Stimulated activated CD8-positive, alpha-beta memory T cell treated with anti-CD3 and anti-CD28 coated beads, Interleukin-4, amount 100 ng/mL, for 1 hour (primary cell): ENCODE results near the gene SAMD5.

ENCODE experiments used
- DNase-seq, 2 donors: peaks; one replicate each; pipeline ENCODE4 v3.0.0-alpha.2; 2020; ENCODE audit warnings: low read depth in 2 of 2, low spot score in 1 of 2

The SAMD5 gene

DNA sequence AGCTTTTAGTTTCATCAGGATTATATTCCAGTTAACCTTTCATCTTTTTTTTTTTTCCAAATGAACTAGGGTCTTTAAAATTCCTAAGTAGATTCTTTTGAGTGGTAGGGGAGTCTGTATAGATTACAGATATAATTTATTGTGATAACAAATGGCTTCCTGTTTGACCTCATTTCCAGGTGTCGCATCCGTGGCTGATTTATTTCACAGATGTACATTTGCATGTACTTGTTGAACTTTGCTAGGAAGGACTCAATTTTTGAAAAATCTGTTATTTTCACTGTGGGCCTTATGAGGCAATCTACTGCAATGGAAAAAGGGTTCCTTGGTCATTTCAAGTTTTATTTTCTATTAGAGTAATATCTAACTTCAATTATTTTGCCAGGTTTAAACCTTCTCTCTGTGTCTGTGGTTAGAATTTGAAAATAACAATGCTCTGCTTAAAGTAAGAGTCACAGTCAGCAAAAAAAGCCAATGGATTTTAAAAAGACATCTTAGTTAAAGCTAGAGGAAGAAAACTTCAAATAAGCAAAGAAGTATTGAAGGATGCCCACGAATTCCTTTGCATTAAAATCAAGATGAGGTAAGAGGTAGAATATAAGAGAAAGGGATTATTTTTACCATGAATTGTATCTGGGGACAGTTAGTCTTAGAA is 57.9 kb downstream of the SAMD5 start:
- DNase-seq = no peak

DNA sequence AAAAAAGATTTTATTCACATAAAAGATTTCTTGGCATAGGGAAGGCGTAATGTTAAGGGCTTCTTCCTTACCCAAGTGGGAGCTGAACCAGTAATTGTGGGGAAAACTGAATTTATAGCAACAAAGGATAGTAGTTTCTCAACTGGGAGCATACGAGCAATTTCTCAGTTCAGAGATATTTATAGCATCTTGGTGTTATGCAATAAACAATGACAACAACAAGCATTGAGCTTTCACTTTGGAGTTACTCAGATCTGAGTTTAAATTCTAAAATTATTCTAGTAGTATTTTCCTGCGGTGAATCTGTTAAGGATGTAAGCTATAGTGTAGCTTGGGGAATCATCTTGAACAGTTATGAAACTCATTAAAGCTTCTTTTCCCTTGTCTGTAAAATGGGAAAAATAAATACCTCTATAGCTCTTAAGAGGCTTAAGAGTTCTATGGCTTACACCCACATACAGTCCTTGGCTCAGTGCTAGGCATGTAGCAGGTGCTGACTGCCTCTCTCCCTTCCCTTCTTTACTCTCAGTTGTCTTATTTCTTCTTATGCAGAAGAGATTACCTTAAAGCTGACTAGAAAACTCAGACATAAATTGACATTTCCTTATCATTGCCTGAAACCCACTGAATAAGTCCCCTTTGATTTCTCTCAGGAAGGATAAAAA is 58.8 kb downstream of the SAMD5 start:
- no peak for DNase-seq

DNA sequence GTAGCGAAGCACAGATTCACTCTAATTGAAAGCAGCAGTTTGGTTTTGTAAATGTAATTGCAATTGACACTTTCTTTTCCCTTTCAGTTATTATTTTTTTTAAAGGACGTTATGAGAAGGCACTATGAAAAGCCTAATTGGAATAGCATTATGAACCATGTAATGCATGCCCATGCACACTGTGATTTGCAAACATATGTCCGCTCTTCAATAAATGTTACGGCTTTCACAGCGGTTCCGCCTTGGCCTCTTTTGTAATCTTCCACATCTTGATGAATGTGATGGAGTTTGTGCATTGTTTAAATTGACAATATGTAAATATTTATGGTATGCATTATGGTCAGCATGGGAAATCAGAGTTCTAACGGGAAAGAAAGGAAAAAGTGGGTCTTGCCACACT is 61.3 kb downstream of the SAMD5 start:
- DNase-seq = no peak

DNA sequence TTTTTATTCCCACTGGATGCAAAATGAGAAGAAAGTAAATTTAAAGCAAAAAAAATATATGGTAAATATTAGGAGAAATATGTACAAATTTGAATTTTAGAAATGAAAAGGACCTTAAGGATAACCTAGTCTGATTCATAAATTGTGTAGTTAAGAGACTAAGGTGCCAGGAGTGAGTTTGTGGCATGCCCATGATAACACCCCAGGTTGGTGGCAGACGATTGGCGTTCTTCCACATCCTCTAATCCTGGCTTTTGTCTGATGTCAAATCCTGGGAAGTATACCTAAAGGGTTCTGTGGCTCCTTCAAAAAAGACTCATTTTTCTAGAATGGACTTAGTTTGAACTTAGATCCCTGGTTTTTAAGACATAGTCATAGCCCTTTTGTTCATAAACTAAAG is 62.2 kb downstream of the SAMD5 start:
- no peak for DNase-seq

DNA sequence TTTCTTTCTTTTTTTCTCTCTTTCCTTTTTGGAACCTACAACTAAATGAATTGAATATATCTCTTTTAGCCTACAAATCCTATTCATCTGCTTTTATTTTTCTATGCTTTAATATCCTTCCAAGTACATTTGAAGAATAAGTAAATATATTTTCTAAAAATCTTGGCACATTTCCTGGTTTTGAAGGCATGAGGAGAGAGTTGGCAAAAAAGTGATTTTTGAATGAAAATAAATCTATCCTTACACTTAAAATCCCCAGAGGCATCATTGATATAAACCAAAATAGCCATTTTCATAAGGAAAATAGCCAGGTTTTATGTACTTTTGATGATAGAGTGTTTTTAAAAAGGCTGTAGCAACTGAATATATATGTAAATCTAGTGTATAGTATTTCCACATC is 69.0 kb downstream of the SAMD5 start:
- DNase-seq = no peak

DNA sequence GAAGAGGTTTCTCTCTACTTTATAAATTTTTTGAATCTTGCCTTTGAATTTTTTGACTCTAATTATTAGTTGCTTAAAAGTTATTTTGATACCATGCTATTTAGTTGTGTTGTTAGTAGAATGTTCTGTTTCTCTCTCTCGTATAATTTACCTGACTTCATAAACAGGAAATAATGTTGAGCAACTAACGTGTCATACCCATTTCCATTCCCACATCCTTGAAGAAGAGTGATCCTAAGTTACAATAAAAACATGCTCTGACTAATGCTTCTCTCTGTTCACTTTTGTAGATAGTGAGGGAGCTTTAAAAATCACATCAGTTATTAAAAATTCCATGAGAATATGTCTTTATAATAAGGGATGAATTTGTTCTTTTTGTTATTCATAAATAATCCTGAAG is 69.7 kb downstream of the SAMD5 start:
- DNase-seq = no peak

DNA sequence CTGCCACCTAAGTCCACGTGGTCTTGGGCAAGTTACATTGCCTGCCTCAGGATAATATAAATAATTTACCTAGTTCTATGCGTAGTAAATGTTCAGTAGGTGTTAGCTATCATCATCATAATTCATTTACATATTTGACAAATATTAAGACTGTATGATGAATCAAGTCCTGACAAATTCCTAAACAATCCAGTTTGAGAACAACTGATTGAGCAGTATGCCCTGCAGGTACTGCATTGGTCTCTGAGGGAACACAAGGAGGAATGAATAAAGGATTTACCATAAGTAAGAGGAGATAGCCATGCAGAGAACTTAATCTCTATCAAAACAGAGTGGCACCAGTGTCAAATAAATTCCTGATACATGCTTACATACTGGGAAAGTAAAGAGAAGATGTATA is 70.4 kb downstream of the SAMD5 start:
- no peak for DNase-seq

DNA sequence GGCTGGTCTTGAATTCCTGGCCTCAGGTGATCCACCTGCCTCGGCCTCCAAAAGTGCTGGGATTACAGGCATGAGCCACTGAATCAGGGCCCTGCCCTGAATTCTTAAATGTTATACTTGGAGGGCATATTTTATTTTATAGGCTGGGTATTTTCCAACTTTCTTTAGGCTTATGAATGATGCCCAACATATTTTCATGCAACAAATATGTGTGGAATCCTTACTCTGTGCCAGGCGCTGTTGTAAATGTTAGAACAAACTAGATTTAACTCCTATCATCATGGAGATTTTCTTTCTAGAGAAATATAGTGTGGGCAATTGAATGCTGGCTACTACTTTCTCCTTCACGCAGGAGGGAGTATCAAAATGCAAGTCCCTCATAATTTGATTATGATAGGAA is 71.2 kb downstream of the SAMD5 start:
- DNase-seq = no peak

DNA sequence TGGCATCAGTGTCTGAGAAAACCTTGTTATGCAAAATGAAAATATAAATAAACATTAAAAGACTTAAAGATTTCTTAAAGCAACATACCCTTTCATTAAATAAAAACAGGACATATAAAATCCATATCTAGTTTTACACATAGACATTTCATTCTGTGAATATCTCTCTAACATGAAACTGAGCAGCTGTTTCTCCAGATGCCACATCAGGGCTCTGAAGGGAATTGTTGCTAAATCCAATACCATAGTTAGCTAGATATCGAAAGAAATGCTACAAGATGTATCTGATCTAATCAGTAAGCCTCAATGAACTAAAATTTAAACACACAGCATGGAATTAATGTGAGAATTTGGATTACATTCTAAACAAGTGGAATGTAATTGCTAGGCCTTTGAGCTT is 74.5 kb downstream of the SAMD5 start:
- DNase-seq = no peak

DNA sequence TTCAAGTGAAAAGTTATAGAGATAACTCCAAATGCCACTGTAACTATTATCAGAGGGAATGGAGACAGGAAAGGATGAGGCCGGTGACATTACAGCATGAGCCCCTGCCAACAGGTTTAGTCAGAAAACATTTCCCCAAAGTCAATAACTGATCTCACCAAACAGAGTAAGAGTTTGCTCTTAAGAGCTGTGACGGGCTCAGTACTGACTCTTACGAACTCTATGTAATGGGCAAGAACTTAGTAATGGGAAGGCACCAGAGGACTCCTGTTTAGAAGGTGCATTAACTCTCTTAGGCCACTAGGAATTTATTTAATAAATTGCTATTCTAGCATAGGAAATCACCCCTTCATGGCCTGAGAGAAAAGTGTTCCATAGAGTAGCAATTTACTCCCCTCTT is 76.8 kb downstream of the SAMD5 start:
- no peak for DNase-seq

DNA sequence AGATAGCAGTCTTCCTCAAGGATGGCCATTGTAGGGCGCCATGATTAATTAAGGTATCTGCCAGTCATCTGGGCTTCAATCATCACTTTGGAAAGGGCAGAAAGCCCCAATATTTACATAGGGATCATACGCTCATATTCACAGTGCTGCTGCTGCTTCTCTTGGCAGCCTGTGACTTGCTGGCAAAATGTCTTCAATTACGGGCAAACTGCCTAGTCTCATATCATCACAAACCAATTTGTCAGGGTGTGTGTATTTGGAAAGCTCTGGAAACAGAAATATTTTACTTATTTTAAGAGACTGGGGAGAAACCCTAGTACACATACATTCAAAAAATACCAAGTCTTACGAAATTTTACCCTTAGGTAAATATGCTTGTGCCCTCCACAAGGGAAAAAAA is 77.6 kb downstream of the SAMD5 start:
- DNase-seq = no peak

DNA sequence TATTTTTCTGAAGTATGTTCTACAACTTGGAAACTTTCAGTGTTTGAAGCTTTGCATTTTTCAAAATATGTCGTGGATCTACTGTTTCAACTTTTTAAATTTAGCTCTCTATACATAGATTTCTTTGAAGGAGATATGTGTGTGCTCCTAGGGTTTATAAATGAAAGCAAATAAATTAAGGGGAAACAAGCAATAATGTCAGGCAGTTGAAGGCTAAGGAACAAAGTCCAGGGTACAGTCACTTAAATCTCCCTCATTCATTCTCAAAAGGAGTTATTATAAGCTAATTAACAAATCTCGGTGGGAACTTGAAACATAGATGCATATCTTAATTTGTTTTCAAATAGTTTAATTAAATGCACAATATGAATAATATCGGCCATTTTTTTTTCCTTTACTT is 79.4 kb downstream of the SAMD5 start:
- DNase-seq = no peak

DNA sequence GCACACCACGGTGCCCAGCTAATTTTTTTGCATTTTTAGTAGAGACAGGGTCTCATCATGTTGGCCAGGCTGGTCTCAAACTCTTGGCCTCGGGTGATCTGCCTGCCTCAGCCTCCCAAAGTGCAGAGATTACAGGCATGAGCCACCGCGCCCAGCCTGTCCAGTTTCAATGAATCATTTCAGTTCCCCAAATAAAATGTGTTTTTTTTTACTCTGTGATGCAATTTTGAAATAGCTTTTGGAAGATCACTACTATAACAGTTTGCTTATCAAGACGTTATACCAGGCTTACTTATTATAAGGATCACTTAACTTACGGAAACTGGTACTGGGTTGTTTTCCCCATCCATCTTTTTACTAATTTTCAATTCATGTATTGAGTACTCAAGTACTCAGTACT is 80.0 kb downstream of the SAMD5 start:
- no peak for DNase-seq

DNA sequence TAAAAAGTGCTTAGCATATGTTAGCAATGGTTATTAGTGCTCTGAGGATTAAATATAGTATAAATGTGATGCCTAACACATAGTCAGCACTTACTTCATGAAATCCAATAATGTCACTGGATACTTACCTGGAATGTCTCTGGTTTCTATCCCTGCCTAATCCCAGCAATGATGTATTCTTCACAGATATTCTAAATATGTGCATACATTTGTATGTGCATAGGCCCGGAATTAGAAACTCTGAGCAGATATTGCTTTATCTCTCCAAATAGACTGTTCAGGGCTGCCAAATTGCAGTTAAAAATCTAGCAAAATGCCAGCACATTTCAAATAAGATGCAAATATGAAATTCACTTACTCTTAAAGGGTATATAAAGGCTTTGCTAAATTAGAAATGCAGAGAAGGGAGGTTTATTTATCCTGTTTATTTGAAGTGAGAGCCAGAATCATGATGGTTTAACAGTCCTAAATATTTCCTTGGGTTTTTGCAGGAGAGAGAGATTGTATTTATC is 81.3 kb downstream of the SAMD5 start:
- no peak for DNase-seq

DNA sequence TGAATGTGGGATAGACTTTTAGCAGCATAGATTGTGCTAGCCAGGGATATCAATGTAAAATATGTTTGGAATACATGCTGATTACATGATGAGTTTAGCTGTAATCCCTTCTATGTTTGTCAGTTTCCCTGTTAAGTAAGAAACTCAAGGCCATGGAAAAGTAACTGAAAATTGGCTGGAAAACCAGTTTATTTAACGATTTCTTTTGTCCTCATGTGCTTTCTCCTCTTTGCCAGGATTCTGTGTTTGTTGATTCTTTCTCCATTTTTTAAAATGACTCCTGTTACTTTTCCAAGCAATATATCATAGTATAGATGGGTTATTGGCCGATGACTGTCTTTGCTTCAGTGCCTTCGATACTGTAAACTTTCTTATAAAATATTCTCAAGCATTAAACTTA is 87.5 kb downstream of the SAMD5 start:
- no peak for DNase-seq

DNA sequence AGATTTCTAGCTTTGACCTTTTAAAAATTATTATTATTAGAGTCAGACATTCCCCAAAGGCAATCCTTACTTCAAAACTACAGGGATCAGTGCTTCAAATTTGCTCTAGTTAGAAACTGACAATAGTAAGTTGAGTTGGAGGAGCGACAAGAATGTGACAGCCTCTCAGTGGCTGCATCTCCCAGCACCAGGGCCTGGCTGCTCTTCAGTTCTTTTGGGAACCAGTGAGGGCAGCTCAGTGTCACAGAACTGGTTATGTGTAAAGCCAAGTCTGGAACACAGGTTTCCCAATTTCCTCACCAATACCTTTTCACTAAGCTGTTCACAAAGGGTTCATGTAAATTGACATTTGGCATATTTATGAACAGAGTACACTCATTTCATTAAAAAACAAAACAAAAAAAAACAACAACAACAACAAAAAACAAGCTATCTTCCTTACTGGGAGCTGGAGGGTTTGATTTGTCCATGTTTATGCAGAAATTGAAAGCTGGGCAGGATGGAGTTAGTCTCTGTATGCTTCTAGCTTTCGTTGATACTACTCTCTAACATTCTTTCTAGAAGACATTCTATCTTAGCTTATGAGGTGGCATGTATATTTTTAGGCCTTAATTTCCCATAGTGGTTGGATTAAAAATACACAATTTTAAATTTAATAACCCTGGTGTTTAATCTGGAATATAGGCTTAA is 95.0 kb downstream of the SAMD5 start:
- DNase-seq = no peak

DNA sequence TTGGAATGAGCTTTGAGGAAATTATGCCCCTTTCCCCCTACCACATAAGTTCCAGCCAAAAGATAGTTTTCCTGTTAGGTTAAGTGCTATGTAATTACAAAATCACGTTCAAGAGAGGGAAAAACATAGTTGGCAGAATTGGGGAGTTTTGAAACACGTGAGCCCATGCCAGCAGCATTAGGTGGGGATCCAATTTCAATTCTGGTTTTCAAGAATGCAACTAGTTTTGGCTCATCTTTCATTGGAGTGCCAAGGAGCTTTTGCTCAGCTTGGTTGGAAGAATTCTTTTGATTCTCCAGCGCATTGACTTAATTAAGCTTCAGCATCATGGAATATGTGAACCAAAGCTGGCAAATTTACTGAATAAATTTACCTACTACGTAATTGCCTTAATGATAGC is 95.9 kb downstream of the SAMD5 start:
- no peak for DNase-seq

DNA sequence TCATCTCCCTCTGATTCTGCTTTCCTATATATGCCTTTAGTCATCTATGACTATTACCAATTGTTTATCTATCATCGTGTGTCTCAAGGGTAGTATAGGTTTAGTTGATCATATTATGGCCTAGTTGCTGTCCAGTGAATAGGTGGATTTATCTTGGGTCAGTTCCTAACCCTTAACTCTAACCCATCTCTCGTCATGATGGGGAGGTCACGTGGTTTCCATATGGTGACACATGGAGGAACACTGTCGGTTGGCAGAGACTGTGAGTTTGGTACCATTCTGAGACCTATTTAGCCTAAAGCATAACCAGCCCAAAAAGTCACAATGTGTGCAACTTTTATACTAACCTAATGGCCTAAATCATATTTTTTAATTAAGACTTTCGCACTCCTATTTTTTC is 103.5 kb downstream of the SAMD5 start:
- DNase-seq = no peak

DNA sequence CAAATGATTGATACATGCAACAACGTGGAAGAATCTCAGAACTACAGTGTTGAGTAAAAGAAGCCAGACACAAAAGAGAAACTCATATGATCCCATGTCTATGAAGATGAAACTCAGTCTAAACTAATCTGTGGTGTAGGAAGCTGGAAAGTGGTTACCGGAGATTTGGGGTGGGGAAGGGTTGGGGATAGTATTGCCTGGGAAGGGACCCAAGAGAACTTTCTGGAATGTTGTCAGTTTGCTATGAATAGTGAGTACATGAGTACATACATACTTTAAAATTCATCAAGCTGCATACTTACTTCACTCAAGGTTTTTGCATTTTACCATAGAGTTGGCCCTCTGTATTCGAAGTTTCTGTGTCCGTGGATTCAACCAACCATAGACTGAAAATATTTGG is 106.0 kb downstream of the SAMD5 start:
- DNase-seq = no peak

DNA sequence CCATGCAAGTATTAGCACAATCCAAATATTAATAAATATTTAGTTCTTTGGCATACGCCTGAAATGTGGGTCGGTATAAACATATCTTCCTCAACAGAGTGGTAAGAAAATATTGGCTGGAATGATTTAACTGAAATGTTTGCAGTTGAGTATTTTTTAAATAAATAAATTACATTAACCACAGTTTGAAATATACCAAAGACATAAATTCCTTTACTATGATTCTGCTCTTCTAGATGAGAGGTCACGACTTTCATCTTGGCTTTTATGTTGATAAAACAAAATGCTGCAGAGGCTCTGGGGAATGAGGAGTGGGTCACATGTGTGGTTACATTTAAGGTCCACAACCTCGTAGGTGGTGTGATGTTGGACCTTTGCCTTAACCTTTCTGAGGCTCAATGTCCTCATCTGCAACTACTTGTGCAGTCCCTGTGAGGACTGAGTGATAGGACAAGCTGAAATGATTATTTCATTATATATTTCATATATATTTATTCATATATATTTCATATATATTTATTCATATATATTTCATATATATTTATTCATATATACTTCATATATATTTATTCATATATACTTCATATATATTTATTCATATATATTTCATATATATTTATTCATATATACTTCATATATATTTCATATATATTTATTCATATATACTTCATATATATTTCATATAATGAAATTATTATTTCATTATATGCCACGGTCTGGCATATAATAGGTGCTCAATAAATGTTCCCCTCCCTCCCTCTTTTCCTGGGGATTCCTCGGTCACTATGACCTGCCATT is 107.4 kb downstream of the SAMD5 start:
- DNase-seq = no peak

DNA sequence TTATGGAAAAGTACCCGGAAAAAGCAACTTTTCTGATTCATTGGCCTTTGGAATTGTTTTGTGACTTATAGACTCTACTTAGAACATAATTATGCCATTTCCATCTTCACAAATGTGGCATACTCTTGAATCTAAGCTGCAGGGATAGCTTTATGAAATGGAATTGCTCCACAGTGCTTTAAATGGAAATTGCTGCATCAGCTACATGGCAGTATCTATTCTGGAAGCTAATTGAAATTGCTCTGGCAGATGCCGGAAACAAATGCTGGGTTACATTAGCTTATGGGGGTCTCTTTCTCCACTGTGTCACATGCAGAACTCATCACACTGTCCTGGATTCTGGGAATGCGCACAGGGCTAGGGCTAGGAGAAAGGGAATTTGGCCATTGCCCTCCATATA is 108.9 kb downstream of the SAMD5 start:
- no peak for DNase-seq

DNA sequence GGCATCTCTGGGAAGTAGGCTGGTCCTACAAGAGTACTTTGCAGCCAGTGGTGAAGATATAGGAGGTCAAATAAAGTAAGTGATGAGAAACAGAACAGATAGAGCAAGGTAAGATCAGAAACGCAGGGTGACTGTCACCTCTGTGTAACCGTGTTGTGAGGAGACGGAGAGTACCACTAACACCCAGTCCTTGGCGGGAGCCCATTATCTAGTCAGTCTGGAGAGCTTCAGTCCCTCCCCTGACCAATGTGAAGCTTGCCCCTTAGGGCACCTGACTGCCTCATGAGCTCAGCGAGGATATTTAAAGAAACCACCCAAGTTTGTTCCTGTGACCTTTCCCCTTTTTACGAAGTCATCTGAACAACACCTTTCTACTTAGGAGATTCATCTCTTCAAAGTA is 110.0 kb downstream of the SAMD5 start:
- DNase-seq = no peak
